ENCODE data around the gene UBAP1L.
"Not testable (repeated sequence)": the region's sequence is repeated elsewhere in the genome, so short reads cannot be mapped to it uniquely, and the experiment has no call there.

Gene UBAP1L

DNA sequence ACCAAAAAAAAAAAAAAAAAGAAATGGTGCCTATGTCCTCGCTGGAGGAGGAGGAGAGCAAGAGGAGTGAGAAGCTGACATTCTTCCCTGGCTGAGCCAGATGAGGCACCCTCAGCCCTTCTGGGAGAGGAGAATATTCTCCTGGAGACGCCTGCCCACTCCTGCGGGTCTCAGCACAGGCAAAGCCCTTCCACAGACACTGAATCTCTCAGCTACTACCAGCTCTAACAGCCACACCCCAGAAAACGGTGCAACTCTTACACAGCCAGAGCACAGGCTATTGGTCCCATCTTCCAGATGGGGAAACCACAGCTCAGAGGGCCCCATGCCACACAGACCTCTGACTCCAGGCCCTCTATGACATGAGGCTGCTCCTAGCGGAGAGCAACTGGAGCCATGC, 52.9 kb downstream of the UBAP1L start:
- no peak for DNase-seq

DNA sequence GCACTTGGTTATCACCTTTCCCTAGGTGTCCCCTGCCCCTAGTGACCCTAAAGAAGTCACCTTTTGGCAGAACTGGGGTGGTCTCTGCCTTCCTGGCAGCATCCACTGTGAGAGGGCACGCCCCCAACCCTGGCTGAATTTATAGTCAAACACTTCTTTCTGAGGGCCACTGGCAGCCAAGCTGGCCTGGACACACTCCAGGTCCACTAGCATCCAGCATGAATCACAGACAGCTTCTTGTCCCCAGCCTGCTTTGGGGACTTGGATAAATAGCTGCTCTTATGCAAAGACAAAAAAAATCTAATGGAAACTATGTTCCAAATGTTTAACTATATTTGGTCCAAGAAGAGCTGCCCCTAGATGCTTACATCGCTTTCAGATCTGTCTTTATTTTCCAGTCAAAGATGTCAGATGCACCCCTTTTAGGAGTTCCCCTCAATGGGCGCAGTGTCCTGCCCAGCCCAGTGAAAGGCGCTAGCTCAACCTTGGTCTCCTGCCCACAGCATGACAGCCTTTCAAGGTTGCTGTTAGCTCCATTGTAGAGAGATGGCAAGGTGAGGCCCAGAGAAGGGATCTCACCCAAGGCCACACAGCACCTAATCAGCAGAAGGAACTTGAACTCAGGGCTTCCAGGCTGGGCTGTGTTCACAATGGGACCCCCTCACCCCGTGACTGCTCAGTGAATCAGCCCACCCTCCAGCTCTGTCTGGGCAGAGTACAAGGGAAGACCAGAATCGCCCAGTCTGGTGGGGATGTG, 54.2 kb downstream of the UBAP1L start:
- no peak for DNase-seq

DNA sequence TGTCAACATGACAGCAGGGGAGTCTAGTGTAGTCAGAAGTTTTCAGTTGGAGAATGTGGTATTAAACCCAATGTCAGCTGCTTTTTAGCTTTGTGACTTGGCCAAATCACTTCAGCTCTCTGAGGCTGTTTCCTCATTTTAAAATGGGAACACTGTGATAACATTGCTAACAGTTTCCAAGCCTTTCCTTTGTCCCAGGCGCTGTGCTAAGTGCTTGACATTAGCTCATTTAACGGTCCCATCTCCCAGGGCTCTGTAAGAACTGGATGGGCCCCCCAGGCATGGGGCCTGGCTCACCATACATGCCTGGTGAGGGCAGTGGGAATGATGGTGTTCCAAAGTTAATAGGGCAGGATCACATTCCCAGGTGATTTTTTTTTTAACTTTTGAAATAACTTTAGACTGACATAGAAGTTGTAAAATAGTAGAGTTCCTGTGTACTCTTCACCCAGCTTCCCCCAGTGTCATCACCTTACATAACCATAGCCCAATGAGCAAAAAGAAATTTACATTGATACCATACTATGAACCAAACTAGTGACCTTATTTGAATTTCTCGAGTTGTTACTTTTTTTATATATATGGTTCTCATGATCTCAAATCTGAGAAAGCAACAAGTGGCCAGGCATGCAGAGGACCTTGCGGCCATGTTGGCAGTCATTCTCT, 54.9 kb downstream of the UBAP1L start:
- DNase-seq: no peak

DNA sequence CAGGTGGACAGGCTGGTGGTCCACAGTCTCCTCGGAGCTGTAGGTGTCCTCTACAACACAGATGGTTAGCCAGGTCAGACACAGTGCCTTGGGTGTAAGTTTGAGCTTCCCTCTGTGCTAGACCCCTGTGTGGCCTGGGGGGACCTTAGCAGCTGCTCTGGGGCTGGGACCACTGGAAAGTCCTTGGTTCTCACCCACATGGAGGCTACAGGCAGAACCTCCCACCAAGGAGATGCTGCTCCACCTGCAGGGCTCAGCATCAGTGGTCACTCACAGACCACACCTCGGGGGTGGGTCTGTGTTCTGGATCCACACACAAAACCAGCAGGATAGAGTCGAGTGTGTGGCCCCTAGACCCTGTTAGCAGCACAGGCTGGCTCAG, 55.6 kb downstream of the UBAP1L start:
- DNase-seq: no peak

DNA sequence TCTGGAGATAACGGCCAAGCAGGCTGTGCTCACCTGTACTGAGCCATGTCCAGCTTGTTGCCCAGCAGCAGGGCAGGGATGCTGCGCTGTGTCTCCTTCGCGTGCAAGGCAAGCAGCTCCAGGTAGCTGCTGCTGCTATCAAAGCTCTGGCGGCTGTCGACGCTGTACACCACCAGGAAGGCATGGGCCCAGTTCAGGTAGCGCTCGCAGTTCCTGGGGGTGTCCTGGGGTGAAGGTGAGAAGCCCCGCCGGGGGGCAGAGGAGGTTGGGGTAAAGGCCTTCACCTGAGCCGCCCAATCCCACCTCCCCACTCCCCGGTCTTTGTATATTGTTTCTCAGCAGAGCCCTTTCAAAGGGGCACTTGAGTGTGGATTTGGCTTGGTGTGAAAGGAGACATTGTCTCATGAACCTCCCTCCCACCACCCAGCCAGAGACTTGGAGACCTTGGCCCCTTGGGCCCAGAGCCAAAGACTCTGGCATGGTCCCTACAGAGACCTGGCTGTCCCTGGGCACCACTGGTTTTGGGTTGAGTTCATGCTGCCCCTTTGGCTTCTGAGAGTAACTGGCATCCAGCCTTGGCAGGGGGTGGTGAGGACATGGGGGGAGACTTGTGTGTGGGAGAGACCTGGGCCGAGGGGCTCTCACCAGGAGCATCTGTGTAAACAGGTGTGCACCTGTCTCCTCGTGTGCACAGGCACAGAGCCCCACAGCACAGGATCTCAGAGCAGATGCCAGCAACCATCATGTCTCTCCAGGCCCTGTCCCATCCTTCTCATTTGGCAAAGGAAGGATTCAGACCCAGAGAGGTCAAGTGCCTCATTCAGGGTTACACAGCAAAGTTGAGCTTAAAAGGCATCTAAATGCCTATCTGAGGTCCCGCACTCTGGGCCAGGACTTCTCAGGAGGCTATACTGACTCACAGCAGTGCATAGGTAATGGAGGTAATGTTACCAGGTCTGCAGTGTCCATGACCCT, 56.3 kb downstream of the UBAP1L start:
- DNase-seq: no peak

DNA sequence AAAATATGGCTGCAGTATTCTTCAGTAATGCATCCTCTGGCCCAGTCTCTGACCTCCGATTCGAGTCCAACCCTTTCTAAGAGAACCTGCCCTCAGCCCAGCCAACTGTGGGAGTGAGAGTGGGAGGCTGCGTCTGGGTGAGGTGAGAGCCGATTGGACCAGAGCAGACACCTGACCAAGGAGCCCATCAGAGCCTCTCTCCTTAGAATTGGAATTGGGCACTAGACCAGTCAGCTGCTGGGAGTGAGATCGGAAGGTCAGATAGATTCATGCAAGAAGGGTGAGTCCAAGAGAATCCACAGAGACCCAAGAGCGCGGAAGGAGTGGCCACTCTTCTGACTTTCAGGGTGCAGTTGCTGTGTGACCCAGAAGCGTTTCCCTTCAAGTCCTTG, 57.5 kb downstream of the UBAP1L start:
- DNase-seq: no peak

DNA sequence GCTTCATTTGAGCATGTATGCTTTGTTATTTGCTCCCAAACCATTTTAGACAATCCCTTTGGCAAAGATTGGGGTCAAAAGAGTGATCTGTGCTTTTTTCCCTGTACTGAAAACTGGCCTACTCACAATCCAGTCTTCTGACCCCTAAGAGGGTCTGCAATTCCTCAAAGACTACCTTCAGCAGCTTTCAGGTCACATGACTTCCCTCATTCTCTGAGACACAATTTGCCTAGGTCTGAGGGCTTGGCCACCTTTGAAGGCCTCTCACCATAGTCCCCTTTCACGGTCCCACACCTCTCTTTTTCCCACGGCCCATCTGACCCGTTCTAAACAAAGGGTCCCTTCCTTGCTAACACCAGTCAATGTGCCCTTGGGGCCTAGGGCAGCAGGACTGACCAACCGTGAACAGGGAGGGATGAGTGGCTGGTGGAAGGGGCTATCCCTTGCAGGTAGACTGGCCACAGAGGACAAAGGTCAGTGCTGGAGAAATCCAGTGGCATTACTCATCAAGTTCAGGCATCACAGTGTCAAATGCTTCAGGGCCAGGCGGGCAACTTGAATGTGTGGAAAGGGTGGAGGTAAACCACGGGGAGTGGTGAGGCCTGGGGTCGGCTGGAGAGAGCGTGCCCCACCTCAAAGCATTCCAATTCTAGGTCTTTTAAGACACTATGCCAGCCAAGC, 58.0 kb downstream of the UBAP1L start:
- peak in 1 of 2 experiments; percentile 46 for DNase-seq

DNA sequence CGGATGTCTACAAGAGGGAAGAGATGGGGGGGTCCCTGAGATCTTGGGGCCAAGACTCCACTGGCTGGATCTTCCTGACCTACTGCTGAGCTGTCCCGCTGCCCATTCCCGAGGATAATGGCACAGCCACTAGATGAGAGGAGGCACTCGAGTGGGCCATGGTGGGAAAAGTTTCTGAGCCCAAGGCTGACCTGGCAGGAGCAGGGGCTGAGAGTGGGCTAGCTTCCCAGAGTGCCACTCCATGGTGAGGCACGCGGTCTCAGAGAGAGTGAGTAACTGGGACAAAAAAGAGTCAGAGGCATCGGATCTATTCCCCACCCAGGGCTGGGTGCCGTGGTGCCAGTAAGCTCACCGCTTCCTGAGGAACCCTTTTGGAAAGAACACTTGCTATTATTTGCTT, 58.9 kb downstream of the UBAP1L start:
- DNase-seq: no peak

DNA sequence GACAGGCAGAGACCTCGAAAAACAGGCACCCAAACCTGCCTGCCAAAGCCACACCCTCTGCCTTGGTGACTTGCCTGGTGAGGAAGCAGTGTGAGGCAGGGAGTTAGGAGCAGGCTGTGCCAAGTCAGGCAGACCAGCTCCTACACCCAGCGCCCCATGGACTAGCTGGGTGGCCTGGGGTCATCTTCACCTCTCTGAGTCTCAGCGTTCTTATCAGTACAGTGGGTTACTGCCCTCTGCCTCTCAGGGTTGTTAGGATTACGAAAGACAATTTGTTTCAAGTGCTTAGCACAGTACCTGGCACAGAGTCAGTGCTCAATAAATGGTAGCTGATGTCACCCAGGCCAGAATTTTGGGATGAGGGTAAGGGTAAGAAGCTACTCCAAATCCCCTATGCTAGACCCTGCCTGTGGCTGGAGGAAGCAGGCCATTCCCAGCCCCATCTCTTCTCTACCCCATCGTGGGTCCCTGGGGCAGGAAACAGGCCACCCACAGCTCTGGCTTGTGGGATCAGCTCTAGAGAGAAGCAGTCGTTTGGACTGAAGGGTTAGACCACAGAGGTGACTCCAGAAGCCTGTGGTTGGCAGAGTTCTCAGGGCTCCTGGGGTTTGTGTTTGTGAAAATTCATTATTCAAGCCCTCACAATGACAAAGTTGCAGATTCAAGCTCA, 59.7 kb downstream of the UBAP1L start:
- no peak for DNase-seq

DNA sequence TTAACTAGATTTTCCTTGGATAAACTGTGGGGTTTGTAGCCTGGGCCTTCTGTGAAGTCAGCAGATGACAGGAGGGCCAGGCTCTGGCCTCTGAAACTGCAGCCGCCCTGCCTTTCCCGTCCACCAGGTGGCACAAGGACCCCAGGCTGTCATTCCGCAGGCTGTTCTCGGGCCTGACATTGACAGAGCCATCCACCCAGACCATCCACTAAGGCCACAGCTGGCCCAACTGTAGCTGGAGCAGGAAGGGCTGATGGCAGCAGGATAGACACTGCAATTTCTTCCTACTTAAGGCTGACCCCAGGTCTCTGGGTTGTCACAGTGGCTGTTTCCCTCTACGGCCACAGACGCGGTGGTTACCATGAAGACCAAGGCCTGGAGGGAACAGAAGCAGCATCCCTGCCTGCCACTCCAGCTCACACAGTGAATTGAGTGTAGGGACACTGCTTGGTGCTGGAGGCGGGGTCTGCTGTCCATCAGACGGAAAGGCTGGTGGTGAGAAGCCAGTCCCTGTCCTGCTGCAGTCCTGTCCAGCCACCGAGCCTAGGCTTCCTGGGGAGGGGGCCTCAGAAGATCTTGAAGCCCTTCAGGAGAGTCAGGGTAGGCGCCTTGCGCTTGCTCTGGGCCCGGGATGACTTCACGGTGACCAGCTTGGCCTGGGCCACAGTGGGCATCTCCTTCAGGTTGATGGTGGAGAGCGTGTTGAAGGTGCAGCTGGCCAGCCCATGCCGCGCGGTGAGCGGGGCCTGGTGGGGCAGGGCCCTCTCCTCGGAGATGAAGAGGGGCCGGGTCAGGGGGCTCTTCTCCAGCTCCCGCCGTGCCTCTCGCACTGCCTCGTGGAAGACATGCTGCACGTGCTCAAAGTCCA, 60.4 kb downstream of the UBAP1L start:
- DNase-seq: peak in 1 of 2 experiments; percentile 67

DNA sequence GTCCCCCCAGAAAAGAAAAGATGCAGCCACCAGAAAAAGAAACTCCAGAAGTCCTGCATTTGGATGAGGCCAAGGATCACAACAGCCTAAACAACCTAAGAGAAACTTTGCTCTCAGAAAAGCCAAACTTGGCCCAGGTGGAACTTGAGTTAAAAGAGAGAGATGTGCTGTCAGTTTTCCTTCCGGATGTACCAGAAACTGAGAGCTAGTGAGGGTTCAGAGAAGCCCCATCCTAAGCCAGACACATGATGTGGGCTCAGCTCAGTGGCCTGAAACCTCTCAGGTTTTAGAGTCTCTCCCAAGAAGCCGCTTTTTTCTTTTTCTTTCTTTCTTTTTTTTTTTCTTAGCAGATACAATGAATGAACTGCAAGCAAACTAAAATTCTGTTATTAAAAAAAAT, 62.0 kb downstream of the UBAP1L start:
- no peak for DNase-seq

DNA sequence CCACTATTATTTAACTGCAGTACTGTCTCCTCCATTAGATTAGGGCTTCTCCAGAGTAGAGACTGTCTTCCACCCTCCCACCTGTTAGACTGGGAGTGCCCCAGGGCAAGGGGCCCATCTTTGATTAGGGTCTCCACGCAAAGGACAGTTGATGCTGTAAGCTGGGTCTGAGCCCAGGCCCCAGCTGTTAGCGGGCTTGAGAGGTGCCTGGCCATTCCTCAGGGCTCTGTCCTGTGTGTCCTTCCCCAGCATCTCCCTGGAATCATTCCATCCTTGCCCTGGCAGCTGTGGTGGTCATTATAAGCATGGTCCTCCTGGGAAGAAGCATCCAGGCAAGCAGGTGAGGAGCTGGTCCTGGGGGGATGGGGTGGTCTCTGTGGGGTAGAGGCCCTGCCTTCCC, 63.7 kb downstream of the UBAP1L start:
- DNase-seq: no peak

DNA sequence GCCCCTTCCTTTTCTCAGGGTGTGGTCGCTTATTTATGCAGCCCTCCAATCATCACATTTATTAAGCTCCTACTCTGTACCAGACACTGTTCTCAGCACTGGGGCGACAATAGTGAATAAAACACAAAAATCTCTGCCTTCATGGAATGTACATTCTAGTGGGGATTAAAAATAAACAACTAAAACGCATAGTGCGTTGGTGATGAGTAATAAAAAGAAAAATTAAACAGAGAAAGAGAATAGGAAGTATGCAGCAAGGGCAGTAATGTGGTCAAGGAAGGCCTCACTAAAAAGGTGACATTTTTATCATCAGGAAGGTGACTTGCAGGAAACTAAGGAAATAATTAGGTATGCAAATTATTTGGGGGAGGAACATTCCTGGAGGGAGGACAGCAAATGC, 64.7 kb downstream of the UBAP1L start:
- DNase-seq: no peak

DNA sequence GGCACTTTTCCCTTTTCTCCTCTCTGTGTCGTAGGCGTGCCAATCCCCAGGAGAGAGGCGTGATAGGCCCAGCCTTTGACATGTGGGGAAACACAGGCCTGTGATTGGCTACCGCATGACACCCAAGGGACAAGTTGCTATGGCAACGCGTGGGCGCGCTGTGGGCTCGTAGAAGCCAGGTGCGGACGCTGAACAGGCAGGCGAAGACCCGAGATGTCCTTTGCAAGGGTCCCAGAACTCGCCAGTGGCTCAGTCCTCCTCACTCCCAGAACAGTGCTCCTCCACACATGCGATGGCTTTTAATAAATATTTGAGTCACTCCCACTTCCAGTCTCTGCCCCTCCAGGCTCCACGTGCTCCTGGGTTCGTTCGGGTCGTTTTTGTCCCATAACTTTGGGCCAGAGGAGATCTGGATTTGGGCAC, 65.6 kb downstream of the UBAP1L start:
- DNase-seq: no peak

DNA sequence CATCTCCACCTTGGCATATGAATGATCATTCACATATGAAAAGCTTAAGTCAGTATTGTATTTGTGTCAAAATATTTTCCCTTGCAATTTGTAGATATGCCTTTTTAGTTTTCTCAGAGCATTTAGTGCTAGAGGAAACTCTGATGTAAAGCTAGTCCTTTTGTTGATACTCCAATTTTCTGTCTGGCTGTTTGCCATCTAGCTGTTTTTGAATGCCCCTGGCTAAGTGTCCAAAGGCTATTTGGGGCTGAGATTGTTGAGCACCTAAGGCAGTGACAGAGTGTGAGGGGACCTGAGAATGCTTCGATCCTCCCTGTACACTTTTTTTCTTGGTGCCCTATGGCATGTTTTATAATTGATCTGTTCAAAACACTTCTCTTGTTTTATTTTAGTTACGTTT, 66.8 kb downstream of the UBAP1L start:
- no peak for DNase-seq

DNA sequence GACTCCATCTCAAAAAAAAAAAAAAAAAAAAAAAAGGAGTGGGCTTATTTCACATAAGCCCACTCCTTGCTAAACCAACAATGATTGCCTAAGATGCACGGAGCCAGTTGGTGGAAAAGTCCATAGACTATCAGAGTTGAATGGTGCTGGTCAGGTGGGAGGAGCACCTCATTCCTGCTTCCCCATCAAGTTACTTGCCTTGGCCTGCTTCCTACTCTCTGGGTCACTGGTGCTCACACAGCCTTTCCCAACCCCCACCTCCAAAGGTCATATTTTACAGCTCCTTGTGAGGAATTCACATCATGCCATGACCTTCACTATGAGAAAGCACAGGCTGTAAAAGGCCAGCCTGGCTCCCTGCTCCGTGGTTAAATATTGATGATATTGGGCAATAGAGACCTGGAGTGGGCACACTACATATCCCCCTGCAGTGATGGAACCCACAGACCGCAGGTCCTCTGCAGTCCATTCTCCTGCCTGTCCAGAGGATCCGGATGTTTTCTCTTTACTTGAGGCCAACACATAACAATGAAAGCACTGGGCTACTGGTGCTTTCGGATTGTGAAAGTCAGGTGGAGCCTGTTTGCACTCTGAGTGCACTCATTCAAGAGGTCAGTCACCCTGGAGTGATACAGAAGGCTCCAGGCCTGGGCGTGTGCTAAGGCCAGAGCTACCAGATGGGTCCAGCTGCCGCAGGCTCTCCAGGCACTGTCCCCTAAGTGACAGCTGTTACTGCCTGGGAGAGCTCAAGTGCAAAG, 70.1 kb downstream of the UBAP1L start, which contains the start of gene SLC51B:
Gene SLC51B (plus strand): TSS at position 664 of the 758 bp plus-strand sequence. CDS start 4,618 bp downstream, outside the sequence.
- no peak for DNase-seq

DNA sequence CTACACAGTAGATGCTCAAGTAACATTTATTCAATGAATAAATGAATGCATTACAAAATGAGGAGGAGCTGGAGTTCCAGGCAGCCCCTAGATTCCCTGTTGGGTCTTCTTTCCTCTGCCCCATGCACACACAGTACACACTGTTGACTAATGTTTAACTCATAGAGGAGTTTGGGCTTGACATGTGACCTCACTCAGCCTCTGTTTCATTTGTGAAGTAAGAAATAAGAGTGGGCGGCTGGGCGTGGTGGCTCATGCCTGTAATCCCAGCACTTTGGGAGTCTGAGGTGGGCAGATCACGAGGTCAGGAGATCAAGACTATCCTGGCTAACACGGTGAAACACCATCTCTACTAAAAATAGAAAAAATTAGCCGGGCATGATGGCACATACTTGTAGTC, 70.8 kb downstream of the UBAP1L start:
- not testable (repeated sequence) for DNase-seq

DNA sequence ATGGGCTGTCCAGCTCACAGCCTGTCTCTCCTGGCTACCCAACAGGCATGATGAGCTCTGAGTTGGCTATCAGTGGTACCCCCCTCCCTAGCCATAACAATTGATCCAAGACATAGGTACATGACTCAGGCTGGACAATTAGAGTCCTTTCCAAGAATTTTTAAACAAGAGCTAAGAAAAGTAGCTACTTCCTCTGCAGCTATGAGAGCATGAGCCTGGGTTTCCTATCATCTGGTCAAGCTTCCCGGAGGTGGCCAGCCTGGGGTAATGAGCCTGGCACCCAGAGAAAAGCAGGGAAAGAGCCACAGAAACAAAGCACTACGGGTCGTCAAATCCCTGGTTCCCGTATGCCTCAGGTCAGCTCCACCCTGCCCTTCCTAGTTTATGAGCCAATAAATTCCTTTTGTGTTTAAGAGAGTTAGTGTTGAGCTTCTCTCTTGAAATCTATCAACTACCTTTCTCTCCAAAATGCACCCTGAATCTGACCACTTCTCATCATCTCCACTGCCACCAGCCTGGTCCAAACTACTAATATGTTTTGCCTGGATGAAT, 72.1 kb downstream of the UBAP1L start:
- no peak for DNase-seq

All from SW 1271 (cell line).